ENCODE measurements around the gene QSOX2.
A peak's percentile ranks its signal among the peaks of the same experiment; 100 is the strongest.

QSOX2 gene

DNA sequence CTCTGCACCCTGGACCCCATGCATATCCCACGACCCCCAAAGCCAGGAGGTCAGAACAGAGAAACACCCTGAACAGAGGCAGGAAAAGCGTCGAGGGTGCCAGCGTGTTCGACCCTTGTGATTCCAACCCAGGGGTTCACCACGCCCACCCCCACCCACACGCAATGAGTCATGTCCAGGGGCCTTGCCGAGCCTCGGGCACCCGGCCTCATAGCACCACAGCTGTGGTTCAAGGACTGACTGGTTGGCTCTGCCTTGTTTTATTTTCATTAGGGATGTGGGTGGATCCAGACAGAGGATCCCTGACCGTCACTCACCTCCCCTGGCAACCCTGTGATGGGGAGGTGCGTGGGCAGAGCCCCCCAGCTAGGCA is 9.5 kb upstream of the QSOX2 start:
- H3K4me3 ChIP-seq (ENCODE audit: control insufficient read depth, low read depth, low read length), result no peak overlapping the region
- peak; percentile 79 for DNase-seq (ENCODE audit: low read depth)
- TF ChIP-seq, protein P1, sequence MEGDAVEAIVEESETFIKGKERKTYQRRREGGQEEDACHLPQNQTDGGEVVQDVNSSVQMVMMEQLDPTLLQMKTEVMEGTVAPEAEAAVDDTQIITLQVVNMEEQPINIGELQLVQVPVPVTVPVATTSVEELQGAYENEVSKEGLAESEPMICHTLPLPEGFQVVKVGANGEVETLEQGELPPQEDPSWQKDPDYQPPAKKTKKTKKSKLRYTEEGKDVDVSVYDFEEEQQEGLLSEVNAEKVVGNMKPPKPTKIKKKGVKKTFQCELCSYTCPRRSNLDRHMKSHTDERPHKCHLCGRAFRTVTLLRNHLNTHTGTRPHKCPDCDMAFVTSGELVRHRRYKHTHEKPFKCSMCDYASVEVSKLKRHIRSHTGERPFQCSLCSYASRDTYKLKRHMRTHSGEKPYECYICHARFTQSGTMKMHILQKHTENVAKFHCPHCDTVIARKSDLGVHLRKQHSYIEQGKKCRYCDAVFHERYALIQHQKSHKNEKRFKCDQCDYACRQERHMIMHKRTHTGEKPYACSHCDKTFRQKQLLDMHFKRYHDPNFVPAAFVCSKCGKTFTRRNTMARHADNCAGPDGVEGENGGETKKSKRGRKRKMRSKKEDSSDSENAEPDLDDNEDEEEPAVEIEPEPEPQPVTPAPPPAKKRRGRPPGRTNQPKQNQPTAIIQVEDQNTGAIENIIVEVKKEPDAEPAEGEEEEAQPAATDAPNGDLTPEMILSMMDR (conservative IDR thresholded peaks at IDR 0.05; ENCODE audit: control insufficient read depth, insufficient read depth, low read depth, low read length), result no peak

DNA sequence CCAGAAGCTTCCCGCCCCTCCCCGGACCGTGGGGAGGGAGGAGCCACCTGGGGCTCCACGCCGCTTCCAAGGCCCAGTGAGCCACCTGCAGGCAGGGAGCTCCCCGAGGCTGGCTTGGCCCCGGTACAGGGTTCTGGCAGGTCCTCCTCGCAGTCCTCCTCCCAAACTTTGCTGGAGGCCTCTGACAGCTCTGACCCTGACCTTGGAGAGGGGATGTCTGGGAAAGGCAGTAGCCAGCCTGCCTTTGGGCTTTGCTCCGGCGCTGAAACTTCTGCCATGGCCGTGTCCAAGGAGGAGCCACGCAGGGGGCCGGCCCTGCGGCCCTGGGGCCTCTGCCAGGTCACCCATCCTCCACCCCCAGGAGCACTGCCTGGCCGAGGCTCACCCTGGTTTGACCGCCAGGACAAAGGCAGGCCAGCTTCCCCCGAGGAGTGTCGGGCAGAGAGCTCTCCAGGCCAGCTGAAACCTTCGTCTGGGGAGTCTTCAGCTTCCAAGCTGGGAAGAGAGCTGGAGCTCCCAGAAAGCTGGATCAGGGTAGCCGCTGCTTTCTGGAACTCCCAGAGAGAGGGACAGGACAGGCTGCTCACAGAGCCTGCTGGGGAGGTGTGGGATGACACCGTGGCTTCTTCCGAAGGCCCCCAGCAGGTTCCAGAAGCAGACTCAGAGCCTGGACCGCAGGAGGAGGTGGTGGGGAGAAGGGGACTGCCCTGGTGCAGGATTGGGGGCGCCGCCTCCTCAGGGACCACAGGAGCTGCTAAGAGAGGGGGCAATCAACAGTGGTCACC is 9.0 kb upstream of the QSOX2 start:
- TF ChIP-seq, protein P1 (conservative IDR thresholded peaks at IDR 0.05; ENCODE audit: control insufficient read depth, insufficient read depth, low read depth, low read length), result no peak
- H3K4me3 ChIP-seq (ENCODE audit: control insufficient read depth, low read depth, low read length), result no peak overlapping the region
- DNase-seq (ENCODE audit: low read depth), result peak; percentile 38

DNA sequence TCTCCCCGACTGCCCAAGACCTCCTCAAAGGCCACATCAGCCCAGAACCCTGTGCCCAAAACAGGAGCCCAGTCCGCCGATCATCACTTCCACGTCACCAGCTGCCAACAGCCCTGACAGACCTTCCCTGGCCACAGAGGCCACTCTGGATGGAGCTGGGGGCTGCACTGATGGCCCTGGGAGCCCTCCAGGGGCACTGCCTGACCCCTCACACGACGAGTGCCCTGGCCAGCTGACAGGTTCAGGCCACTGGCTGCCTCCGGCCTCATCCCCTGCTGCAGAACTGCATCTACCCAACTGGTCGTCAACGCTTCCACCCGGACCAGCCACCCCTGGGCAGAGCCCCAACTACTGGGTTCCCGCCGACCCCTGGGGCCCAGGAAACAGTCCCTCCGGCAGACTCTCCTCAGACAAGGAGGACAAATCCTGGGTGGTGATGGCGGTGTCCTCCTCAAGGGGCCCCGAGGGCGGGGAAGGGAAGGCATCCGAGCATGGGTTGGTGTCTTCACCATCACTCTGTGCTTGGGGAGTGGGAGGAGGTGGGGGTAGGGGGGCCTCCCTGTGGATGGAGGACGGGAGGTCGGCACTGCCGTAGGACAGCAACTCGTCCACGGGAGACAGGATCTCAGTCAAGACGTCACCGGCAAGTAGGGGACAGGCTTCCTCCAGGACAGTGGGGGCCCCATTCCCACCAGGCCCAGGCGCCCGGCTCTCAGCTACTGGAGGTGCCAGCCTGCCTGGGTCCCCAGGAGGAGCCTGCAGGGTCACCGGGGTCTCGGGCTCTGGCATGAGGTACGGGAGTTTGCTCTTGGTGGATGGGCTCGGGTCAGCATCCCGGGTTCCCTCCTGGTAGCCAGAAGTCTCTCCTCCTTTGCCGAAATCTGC is 7.9 kb upstream of the QSOX2 start:
- TF ChIP-seq, protein P1 (conservative IDR thresholded peaks at IDR 0.05; ENCODE audit: control insufficient read depth, insufficient read depth, low read depth, low read length), result no peak
- DNase-seq (ENCODE audit: low read depth), result no peak
- H3K4me3 ChIP-seq (ENCODE audit: control insufficient read depth, low read depth, low read length), result no peak overlapping the region

DNA sequence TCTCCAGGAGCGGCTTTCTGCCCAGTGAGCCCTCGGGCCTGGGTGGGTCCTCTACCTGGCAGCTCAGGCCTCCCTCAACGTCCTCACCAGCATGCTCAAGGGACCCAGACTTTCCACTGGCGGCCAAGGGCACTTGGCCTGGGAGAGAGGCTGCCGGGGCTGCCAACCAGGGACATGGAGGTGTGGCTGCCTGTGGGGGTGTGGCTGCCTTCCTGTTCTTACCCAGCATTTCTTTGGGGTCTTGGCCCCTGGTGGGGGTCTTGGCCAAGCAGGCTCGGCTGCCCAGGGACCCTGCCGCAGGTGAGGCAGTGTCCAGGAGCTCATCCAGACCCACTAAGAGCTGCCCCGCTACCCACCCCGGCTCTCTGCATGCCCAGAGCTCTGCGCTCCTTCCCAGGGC is 7.2 kb upstream of the QSOX2 start:
- DNase-seq (ENCODE audit: low read depth), result no peak
- H3K4me3 ChIP-seq (ENCODE audit: control insufficient read depth, low read depth, low read length), result no peak overlapping the region
- TF ChIP-seq, protein P1 (conservative IDR thresholded peaks at IDR 0.05; ENCODE audit: control insufficient read depth, insufficient read depth, low read depth, low read length), result no peak

DNA sequence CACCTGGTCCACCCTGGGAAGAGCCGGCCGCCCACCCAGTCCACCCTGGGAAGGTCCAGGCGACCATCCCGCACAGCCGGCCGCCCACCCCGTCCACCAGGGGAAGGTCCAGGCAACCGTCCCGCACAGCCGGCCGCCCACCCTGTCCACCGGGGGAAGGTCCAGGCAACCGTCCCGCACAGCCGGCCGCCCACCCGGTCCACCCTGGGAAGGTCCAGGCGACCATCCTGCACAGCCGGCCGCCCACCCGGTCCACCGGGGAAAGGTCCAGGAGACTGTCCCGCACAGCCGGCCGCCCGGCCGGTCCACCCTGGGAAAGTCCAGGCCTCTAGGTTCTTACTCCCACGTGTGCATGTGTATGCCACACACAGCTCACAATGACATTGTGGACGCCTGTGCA is 6.7 kb upstream of the QSOX2 start:
- H3K4me3 ChIP-seq (ENCODE audit: control insufficient read depth, low read depth, low read length), result no peak overlapping the region
- no peak for DNase-seq (ENCODE audit: low read depth)
- TF ChIP-seq, protein P1 (conservative IDR thresholded peaks at IDR 0.05; ENCODE audit: control insufficient read depth, insufficient read depth, low read depth, low read length), result no peak

DNA sequence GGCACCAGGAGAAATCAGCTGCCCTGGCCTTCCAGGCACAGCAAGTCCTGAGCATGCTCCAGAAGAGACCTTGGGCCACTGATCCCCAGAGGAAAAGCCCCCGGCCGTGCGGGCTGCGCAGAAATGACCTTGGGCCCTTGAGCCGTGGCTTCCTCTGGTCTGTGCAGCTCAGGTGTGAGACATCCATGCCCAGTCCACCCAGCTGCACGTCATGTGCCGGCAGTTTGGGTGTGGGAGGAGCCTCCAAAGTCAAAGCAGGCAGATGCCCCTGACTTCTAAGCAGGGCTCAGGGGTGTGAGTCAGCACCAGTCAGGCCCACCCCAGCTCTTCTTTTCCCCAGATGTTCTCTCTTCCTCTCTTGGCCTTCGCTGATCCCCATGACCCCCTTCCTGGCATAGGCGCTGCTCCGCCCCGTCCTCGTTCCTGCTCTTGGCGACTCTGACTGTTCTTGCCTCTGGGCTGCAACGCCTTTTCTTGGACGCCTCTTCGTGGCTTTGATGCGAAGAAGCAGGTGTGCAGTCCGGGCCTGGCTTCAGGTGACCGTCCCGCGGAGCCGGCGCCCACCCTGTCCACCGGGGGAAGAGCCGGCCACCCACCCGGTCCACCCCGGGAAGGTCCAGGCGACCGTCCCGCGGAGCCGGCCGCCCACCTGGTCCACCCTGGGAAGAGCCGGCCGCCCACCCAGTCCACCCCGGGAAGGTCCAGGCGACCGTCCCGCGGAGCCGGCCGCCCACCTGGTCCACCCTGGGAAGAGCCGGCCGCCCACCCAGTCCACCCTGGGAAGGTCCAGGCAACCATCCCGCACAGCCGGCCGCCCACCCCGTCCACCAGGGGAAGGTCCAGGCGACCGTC is 5.9 kb upstream of the QSOX2 start:
- no peak overlapping the region for H3K4me3 ChIP-seq (ENCODE audit: control insufficient read depth, low read depth, low read length)
- DNase-seq (ENCODE audit: low read depth), result no peak
- TF ChIP-seq, protein P1 (conservative IDR thresholded peaks at IDR 0.05; ENCODE audit: control insufficient read depth, insufficient read depth, low read depth, low read length), result no peak
